ENCODE measurements around the gene RALGAPA2. TPM values are rescaled to one million over a fixed set of nuclear protein-coding genes. Genes with fewer than 3 reads are reported as not detected.

RALGAPA2 gene
- total RNA-seq, 1 experiment from 2014 or later = 10.8 TPM

- TF ChIP-seq, protein P1, sequence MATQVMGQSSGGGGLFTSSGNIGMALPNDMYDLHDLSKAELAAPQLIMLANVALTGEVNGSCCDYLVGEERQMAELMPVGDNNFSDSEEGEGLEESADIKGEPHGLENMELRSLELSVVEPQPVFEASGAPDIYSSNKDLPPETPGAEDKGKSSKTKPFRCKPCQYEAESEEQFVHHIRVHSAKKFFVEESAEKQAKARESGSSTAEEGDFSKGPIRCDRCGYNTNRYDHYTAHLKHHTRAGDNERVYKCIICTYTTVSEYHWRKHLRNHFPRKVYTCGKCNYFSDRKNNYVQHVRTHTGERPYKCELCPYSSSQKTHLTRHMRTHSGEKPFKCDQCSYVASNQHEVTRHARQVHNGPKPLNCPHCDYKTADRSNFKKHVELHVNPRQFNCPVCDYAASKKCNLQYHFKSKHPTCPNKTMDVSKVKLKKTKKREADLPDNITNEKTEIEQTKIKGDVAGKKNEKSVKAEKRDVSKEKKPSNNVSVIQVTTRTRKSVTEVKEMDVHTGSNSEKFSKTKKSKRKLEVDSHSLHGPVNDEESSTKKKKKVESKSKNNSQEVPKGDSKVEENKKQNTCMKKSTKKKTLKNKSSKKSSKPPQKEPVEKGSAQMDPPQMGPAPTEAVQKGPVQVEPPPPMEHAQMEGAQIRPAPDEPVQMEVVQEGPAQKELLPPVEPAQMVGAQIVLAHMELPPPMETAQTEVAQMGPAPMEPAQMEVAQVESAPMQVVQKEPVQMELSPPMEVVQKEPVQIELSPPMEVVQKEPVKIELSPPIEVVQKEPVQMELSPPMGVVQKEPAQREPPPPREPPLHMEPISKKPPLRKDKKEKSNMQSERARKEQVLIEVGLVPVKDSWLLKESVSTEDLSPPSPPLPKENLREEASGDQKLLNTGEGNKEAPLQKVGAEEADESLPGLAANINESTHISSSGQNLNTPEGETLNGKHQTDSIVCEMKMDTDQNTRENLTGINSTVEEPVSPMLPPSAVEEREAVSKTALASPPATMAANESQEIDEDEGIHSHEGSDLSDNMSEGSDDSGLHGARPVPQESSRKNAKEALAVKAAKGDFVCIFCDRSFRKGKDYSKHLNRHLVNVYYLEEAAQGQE (IDR thresholded peaks at IDR 0.05; ENCODE audit: low read depth) = no peak
- TF ChIP-seq EGR1 (IDR thresholded peaks at IDR 0.05; ENCODE audit: low read depth) = no peak
Observed at GRCh38 chr20:20665606-20666332, 46.7 kb downstream of the RALGAPA2 start (continued).

DNA sequence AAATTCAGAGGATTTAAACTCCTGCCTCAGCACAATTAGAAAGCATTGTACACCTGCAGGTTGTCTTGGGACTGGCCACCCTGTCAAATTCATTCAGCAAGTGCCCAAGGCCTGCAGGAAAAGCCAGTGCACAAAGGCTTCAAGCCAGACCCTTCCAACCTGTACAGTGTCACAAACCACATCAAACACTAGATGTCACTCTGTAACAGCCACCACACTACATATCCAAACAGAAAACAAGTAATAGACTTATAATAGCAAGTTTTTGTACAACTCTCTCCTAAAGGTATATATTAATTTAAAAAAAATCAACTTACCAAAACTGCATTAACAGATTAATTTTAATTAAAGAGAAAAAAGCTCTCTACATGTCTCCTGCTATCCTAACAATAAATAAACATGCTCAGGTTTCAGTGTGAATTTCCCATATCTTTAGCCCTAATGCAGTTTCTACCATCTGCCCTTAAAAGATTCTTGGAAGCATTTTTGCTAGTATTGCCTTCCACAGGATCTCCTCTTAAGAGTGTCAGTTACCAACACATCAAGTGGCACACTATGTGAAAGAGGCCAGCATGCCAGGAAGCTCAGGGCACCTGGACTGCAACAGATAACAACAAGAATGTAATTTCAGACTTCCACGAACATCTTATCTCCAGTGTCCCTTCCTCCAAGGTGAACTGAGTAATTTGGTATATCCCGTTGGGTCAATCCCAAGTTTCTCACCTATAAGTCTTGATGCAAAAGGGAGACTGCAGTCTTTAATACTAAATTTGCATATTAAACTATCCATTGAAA is 47.5 kb downstream of the RALGAPA2 start:
- no peaks in the 10 kb centered on the region for H3K79me2 ChIP-seq (ENCODE audit: insufficient read depth, low read length)
- no peaks in the 10 kb centered on the region for H3K27me3 ChIP-seq (ENCODE audit: insufficient read depth, low read length)
- no peak overlapping the region for H2AFZ ChIP-seq (ENCODE audit: low read depth, low read length, poor library complexity, severe bottlenecking)
- no peaks in the 10 kb centered on the region for H3K36me3 ChIP-seq (ENCODE audit: control insufficient read depth in 1 of 2, insufficient read depth in 2 of 2, low read length in 2 of 2)
- no peak overlapping the region for H3K27ac ChIP-seq (ENCODE audit: low read depth, low read length)
- CTCF ChIA-PET = interaction anchor here (2.1 kb wide), 1 partner anchor 160 kb away, joined by 10 read pairs; no protein-coding TSS in a partner anchor
- H3K9me2 ChIP-seq (ENCODE audit: insufficient read depth) = no peaks in the 10 kb centered on the region
- POLR2A ChIA-PET = no interaction called here
- H3K9me3 ChIP-seq (ENCODE audit: control insufficient read depth in 1 of 2, insufficient read depth in 1 of 2, low read depth in 1 of 2, low read length in 2 of 2) = no peaks in the 10 kb centered on the region
- H3K9ac ChIP-seq (ENCODE audit: low read length) = no peak overlapping the region
- RAD21 ChIA-PET (ENCODE audit: low non-redundant PET in 1 of 2, low total read pairs in 2 of 2, uncharacterized antibody in 2 of 2, unreplicated experiment in 2 of 2) = no interaction called here
- H3K4me1 ChIP-seq (ENCODE audit: control insufficient read depth in 1 of 2, insufficient read depth in 2 of 2, low read length in 2 of 2) = no peaks in the 10 kb centered on the region
- TF ChIP-seq ZFX (IDR thresholded peaks at IDR 0.05) (no peak), CTCF (IDR thresholded peaks at IDR 0.05 in 2 of 3, conservative IDR thresholded peaks at IDR 0.05 in 1 of 3; ENCODE audit: borderline replicate concordance in 1 of 3, insufficient read depth in 1 of 3, low read depth in 2 of 3, low read length in 2 of 3) (peak; percentile 38 to 52 (median 44); a peak in 5 of 6 replicates), FOSL1 (IDR thresholded peaks at IDR 0.05; ENCODE audit: low read depth) (no peak), EZH2 (IDR thresholded peaks at IDR 0.05) (no peak), RAD21 (IDR thresholded peaks at IDR 0.05; ENCODE audit: low read depth) (peak; percentile 62)
- peak; percentile 18 for DNase-seq (ENCODE audit: low read depth, low spot score)
- no peaks in the 10 kb centered on the region for H4K20me1 ChIP-seq (ENCODE audit: insufficient read depth)
- peak; percentile 90 for ATAC-seq
- no peak overlapping the region for H3K4me2 ChIP-seq (ENCODE audit: low read length)
- BruUV-seq (replicated peaks) = no TSS peak
- no peak overlapping the region for H3K4me3 ChIP-seq (replicated peaks in 1 of 2; ENCODE audit: low read depth in 1 of 2, low read length in 2 of 2)
- intact Hi-C loops (cut with micrococcal nuclease) = loop anchor here (1.0 to 10.0 kb wide), 2 partner anchors 160 to 840 kb away; no protein-coding TSS in a partner anchor

All from HCT116 (cell line).